Stimulated activated CD4-positive, alpha-beta T cell treated with anti-CD3 and anti-CD28 coated beads, Interleukin-1b, Interleukin-23, amount 100 ng/mL, for 4 hours (primary cell): Measurements from ENCODE around the gene ABCG1.

ENCODE experiments used
- DNase-seq, 2 donors: peaks; one replicate each; pipeline ENCODE4 v3.0.0-alpha.2; 2020; ENCODE audit warnings: low read depth in 2 of 2

Gene ABCG1

DNA sequence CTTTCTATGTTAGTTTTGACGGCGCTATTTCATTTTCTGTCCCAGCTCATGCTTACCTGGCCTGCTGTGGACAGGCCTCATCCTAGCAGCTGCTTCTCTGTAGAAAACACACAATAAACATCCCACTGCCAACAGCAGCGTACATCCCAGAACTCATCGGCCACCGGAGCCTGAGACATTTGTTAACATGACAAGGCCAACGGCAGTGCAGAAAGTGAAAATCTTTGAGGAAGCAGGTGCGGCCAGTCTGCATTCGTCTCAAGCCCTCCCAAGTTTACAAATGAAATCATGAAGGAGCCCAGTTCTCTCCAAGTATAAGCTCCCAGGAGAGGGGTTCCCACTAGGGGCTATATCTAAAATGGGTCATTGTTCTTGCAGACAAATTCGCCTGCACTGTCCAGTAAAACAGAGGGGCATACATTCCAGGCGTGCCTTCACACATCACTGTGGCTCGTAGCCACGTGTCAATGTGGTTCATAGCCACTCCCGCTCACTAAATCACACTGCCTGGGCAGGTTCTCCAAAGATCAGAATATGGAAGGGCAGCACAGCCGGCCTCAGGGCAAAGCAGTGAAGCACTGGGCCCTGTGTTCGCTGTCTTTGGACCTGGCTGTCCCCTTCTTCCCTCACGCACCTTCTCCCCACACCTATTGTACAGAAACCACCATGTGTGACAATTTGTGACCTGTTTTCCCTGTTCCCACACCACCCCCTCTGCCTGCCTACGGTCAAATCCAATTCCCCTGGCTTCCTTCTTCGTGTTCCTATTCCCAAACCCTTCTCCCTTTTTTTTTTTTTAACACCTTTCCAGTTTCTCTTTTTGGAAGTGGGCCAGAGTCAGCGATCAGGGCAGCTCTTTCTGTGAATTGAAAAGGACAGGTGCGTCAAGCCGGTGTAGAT is 27.0 kb upstream of the ABCG1 start:
- DNase-seq = no peak

DNA sequence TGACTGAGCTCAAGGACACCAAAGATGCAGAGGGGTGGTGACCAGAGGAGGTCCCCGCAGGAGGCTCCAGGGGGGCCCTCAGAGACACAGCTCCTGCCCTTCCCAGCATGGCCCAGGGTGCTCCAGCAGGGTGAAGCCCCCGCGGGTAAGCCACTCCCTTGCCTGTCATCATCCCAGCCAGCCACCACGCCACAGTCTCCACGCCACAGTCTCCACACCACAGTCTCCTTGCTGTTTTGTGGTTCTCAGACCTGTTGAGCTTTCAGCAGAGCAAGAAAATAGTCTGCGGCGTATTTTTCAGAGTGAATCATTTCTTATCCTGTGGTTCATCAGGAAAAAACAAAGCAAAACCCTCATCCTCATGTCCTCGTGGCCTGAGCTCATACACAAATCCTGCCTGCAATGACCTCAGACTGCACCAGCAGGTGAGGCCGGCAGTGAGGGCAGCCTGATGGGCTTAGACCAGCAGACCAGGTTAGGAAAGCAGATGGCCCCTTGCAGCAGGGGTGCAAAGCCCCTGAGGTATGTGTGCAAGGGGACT is 25.7 kb upstream of the ABCG1 start:
- peak in 1 of 2 donors; percentile 10 for DNase-seq

DNA sequence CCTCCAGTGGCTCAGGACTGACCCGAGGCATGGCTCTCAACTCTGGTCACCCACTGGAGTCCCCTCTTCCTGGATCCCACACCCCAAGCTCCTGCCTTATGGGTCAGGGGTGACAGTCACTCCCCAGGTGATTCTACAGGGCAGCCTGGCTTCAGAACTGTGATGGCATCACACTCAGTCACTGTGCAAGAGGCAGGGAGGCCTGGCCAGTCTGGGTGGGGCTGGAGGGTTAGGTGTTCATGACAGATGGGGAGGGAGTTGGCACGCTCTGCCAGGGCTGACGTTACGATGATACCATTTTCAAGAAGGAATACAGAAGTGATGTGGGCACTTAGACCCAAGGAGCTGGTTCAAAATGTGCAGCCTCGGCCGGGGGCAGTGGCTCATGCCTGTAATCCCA is 25.2 kb upstream of the ABCG1 start:
- DNase-seq = no peak

DNA sequence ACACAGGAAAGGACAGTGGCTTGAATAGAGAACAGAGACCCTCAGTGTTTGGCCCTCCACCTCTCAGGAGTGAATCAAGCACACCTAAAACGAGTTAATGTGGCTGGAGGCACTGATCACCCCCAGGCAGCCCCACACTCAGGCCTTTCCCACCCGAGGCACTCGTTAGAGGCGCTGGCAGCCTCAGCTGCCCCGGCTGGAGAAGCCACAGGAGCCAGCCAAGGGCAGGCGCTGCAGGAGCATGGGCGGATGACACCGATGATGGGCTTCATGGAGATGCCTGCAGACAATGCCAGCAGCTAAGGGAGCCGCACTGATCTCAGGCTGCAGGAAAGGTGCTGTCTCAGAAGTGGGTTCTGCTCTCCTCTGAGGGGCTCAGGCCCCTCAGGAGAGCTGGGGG is 24.1 kb upstream of the ABCG1 start:
- DNase-seq = no peak

DNA sequence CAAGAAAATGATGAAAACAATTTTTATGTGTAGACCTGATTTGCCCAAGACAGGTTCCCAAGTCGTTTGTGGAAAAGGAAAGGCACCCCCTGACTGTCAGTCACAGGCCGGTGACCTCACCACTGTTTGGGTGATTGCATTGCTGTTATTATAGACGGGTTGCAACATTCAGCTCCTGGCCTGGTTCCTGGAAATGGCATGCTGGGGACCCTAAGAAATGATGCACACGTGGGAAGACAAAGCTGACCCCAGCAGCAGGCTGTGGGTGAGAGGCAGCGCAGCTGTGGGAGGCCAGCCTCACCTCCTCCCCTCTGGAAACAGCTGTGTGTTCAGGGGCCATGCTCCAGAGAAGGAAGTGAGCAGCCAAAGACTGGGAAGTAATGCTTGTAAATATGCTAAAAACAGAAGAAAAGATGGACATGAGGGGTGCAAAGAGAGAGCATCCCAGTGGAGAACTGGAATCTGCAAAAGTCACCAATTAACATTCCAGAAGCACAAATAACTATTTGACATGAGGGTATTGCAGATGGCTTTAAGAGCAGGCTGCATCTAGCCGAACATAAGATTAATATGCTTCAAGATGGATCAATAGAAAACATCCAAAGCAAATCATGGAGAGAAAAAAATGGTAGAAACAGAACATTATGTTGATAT is 23.4 kb upstream of the ABCG1 start:
- no peak for DNase-seq

DNA sequence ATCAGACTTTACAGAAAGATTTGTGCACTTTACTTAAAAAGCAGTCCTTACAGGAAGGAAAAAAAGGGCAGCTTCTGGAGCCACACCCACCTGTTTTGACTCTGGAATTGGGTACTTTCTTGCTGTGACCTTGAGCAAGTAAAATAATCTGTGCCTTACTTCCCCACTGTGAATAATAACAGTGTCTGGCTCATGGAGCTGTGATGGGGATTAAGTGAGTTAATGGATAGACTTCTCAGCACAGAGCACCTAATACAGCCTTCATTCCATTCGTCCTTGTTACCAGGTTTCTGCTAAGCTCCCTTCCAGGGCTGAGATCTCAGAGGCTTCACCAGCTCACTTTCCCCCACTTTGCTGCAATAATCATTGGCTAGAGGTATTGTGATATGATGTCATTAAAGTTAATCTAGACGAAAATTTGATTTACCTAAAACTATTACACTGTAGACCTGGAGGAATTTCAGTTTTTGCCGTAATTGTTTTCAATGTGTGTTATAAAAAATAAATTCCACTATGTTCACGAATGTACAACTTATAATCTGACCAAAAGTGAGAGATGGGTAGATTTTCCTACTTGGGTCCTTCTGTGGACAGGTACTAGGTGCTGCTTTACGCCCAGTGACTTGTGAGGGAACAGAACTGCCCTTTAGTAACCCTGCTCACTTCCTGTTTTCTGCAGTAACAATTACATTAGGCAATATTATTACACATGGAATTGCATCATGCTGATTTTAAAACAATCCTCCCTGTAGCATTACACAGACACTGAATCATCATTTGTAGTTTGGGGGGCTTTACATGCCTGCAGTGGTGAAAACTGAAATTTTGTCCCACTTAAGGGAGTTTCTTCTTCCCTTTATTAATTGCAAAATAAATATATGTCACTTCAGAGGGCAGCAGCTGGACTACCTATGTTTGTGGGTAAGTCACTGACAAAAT is 19.7 kb upstream of the ABCG1 start:
- DNase-seq = no peak

DNA sequence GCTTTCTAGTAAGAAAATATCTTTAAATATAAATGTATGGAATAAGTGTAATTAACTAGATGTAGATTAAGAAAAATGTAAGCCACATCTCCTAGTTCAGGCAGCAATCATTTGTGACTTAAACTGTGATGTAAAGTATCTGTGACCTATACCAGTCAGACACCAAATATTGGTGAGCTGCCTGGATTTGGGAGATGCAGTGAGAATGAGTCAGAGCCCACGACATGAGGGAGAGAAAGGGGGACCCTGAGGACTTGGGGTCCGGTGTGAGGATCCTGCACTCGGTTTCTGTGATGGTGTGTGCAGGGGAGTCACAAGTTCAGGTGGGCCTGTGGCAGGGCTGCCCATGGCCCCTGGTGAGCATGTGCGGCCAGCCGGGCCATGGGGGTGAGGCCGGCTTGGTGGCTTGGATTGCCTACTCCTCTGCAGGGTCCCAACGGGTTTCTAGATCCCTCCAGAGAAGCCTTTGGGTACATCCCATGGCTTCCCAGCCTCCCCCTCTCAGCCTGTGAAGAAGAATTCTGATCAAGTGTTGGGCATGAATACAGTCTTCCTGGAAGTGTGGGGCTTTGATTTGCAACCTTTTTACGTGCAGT is 19.0 kb upstream of the ABCG1 start:
- DNase-seq = no peak

DNA sequence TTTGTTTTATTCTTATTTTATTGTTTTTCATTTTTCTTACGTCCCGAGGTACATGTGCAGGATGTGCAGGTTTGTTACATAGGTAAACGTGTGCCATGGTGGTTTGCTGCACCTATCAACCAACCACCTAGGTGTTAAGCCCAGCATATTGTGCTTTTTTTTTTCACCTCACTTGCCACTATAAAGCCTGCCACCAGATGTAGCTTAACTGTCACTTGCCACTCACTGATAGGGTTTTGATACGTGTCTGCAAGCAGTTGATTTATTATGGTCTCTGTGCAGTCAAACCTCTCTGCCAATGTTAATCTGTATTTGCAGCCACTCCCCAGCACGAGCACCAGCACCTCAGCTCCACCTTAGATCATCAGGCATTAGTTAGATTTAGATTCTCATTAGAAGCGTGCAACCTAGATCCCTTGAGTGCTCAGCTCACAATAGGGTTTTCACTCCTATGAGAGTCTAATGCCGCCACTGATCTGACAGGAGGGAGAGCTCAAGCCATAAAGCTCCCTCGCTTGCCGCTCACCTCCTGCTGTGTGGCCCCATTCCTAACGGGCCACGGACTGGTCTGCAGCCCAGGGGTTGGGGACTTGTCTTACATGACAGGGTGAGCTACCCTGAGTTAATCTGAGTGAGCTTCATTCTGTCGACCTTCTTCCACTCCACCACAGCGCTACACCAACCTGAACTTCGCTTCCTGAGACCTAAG is 17.9 kb upstream of the ABCG1 start:
- no peak for DNase-seq

DNA sequence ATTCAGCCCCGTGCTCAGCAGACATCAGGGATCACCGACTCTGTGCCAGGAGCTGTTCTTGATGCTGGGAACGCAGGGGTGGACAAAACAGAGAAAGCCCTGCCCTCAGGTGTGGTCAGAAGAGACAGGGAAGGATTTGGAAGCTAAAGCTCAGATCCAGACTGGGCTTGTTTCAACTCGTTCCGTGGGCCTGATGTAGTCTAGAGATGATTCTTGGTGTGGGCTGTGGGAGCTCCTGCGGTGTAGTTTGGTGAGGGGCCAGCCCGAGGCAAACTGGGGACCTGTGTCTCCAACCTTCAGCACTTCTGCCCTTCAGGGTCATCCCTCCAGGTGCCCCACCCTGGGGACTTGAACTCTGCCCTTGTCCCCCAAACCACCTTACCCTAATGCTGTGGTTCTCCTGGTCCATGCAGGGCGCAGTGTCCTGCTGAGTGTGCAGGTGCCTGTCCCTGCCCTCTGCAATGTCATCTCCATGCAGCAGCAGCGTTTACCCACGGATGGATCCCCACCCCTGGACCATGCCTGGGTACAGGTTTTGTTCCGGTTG is 17.3 kb upstream of the ABCG1 start:
- DNase-seq = no peak

DNA sequence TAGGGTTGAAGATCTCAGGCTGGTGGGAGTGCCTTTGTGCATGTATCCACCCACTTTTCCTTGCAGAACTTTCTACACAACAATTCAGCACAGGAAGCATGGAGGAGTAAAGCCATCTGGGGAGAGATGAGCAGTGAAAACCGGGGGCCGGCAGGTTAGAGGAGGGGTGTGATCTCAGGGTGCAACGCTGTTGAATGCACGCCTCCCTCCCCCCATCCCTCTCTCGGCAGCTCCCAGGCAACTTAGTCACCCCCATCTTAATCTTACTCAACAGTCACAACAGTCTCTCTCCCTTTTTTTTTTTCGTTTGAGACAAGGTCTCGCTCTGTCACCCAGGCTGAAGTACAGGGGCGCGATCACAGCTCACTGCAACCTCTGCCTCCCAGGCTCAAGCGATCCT is 16.6 kb upstream of the ABCG1 start:
- no peak for DNase-seq

DNA sequence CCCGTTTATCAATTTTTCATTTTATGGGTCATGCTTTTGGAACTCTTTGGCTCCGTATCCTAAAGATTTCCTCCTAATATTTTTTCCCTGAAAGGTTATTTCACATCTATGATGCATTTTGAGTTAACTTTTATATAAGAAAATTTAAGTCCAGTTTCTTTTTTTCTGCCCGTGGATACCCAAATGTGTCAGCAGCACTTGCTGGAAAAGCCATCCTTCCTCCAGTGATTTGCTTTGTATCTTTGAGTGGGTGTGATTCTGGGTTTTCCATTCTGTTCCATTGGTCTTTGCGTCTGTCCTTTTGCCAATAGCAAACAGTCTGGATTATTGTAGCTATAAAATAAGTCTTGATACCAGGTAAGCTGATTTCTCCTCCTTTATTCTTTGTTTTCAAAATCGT is 15.6 kb upstream of the ABCG1 start:
- no peak for DNase-seq

DNA sequence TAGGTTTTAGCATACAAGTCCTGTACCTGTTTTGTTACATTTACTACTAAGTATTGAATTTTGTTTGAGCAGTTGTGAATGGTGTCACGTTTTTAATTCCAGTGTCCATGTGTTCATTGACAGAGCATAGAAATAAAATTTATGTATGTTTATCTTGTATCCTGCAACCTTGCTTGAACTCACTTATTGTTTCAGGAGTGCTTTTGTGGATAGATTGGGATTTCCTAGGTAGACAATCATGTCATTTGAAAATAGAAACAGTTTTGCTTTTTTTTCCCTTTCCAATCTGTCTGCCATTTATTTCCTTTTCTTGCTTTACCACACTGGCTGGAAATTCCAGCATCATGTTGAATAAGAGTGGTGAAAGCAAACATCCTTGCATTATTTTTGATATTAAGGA is 15.0 kb upstream of the ABCG1 start:
- DNase-seq = no peak

DNA sequence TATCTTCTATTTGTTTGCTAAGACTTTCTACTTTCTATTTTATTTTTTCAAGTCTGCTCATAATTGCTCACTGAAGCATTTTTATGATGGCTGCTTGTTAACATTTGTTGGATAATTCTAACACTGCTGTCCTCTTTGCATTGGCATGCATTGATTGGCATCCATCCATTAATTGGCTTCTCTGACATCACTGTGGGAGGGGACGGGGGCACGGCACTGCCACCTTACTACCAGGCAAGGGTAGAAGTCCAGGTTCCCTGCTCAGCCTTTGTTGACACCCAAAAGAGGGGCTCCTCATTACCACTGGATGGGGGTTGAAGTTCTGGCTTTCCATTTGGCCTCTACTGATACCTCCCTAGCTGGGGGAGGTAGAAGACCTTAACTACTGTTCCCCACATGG is 11.5 kb upstream of the ABCG1 start:
- no peak for DNase-seq

DNA sequence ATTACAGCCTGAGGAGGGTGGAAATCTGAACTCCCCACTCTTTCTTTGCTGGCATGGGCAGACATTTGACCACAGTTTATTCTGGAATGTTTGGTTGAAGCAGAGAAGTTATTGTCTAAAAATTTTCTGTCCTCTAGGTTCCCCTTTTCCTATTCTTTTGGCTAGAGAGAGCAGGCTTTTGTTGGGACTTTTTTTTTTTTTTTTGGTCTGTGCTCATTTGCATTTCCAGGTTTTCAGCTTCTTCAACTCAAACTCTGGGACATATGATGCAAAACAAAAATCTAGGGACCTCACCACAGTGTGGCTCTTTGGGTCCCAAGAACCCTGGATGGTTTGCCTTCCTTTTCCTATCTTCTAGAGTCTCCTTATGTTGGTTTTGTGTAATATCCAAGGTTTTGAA is 10.9 kb upstream of the ABCG1 start:
- DNase-seq = no peak

DNA sequence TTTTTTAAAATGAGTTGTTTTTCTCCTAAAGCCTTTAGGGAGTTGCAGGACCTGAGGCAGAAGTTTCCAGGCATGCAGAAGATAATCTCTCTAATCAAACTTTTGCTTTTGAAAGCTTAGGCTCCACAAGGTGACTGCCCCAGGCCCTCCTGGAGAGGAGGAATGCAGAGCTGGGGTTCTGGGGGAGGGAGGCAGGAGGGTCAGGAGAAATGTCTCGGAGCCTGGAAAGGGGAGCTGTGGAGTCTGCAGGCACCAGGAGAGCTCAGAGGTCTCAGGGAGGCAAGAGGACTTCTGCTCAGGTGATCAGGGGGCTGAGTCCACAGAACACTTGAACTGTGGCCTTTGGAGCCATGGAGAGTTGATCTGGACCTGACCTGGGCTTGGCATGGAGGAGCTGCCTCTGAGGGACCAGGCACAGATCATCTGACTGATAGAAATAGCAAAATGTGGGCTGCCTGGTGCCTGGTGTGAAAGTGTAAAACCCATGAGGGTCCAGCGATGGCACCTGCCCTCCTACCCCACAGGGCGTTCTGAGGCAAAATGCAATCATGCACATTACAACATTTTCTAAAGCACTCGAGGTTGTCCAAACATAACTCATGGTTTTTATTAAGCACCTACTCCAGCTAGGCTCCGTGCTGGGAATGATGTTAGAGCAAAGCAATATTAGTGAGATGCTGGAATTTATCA is 10.0 kb upstream of the ABCG1 start:
- no peak for DNase-seq

DNA sequence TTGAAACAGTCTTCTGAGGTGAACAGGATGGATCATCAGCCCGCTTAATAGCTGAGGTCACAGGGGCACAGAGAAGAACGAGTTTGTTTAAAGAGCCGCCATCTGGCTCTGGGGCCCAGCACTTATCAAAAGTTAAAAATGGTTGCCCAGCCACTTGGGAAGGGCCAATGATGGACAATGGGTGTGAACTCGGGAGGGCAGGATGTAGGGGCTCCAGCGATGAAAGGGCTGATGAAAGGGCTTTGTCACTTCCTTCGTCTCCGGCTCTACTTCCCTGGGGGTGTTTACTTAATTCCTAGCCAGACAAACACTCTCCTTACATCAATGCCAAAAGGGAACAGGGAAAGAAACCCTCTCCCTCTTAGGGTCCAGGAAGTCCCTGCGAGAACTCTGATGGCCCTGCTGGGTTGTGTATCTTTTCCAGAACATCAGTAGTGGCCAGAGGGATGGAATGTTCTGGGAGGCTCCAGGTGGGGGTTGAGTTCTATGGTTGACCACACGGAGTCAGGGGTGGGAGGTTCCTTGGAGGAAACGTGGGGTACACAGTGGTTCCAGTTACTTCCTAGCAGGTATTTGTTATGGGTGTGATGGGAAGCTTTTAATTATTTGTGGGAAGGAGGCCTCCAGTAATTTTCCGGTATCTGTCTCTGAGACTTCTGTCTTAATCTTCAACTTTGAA is 9.0 kb upstream of the ABCG1 start:
- DNase-seq = no peak

DNA sequence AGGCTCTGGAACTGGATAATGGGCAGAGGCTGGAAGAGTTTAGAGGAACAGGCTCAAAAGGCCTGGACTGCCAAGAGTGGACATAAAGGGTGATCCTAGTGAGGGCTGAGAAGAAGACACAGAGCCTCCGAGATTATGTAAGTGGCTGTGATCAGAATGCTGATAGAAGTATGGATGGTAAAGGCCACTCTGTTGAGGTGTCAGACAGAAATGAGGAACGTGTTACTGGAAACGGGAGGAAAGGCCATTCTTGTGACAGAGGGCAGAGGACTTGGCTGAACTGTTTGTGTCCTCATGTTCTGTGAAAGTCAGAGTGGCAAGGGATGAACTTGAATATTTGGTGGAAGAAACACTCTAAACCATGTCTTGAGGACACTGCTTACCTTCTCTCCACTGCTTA is 6.7 kb upstream of the ABCG1 start:
- DNase-seq = no peak

DNA sequence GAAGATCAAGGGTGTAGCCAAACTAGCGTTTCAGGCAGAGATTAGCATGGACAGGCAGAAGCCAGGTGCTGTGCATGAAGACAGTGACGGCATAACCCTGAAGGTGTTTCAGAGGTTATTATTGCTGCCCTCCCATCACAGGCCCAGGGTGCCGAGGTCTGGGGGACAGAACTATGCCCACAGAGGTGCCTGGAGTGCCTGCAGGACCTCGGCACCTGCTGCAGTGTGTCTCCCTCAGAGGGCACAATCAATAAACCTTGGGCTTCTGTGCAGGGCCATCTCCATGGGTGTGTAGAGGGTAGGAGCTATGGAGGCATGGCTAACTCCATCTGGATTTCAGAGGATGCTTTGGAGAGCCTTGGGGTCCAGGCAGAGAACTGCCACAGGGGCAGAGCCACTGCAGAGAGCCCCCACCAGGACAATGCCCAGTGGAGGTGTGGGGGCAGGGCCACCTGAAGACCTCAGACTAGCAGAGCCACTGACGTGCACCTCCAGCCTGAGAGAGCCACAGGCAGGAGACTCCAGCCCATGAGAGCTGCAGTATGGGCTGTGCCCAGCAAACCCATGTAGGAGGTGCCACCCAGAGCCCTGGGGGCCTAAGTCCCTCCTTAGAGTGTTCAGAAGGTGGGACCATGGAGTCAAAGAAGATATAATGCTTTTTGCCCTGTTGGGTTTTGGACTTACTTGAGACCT is 5.7 kb upstream of the ABCG1 start:
- DNase-seq = no peak
